ENCODE results near the gene PRSS1. TPM values are rescaled to one million over a fixed set of nuclear protein-coding genes. Genes with fewer than 3 reads are reported as not detected.
"Not testable (repeated sequence)": the region's sequence is repeated elsewhere in the genome, so short reads cannot be mapped to it uniquely, and the experiment has no call there.

Gene PRSS1
- total and polyA plus RNA-seq, 5 experiments from 2014 or later = not detected

DNA sequence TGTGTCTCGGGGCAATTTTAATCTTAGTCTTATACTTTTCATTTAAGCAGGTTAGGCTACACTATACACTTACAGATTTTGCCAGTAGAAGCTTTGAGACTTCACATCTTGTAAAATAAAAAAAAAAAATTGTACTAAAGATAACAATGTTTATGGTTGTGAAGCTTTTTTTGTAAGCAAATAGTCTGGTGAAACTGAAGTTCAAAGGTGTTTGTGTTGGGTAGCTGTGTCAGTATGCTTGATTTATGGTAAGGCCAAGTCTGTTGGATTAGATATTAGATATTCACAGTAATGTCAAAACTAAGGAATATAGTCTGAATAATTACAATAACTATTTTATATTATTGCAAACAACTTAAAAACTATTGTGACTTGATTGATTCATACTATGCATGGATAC, 31.0 kb upstream of the PRSS1 start:
- Mint-ChIP-seq H3K4me1 (peaks cover 5 to 77% (median 48%) of the 10 kb centered on the region in 4 donors), H3K36me3 (no peaks in the 10 kb centered on the region), H3K27ac (peak overlapping the region in 5 of 10 donors; percentile 56 to 93 (median 89)), H3K4me3 (peak overlapping the region in 9 of 10 donors; percentile 50 to 86 (median 66)), H3K27me3 (peaks cover 0 to 2% (median 0%) of the 10 kb centered on the region in 5 donors), H3K9me3 (no peaks in the 10 kb centered on the region)
- no peak for ATAC-seq
- no peak for DNase-seq
- POLR2A ChIA-PET = interaction anchor here (1.1 to 7.4 kb wide), 3 partner anchors 67 to 91 kb away, joined by 5 to 85 read pairs (median 7); no protein-coding TSS in a partner anchor

GRCh38 chr7:142720172-142720773, 29.0 kb upstream of the PRSS1 start:
- Mint-ChIP-seq H3K36me3 (no peaks in the 10 kb centered on the region), H3K9me3 (no peaks in the 10 kb centered on the region), H3K27me3 (peaks cover 0 to 2% (median 0%) of the 10 kb centered on the region in 5 donors), H3K4me3 (peak overlapping the region in 8 of 10 donors; percentile 62 to 88 (median 69)), H3K4me1 (peaks cover 5 to 57% (median 36%) of the 10 kb centered on the region in 4 donors), H3K27ac (peak overlapping the region in 7 of 10 donors; percentile 20 to 91 (median 70))
- POLR2A ChIA-PET = interaction anchor here (1.3 to 1.8 kb wide), 3 partner anchors 68 to 88 kb away, joined by 5 to 9 read pairs (median 9); no protein-coding TSS in a partner anchor
- peak; percentile 52 to 58 for ATAC-seq
- DNase-seq = no peak

GRCh38 chr7:142720986-142721385, 28.3 kb upstream of the PRSS1 start:
- H3K36me3 Mint-ChIP-seq = no peaks in the 10 kb centered on the region
- no peaks in the 10 kb centered on the region for H3K9me3 Mint-ChIP-seq
- no peak for DNase-seq
- peaks cover 5 to 52% (median 32%) of the 10 kb centered on the region in 4 donors for H3K4me1 Mint-ChIP-seq
- peak overlapping the region; percentile 47 to 88 (median 67) for H3K4me3 Mint-ChIP-seq
- POLR2A ChIA-PET = interaction anchor here (1.3 to 1.8 kb wide), 3 partner anchors 67 to 87 kb away, joined by 5 to 9 read pairs (median 9); no protein-coding TSS in a partner anchor
- peaks cover 0 to 2% (median 0%) of the 10 kb centered on the region in 5 donors for H3K27me3 Mint-ChIP-seq
- H3K27ac Mint-ChIP-seq = peak overlapping the region in 7 of 10 donors; percentile 59 to 91 (median 70)
- peak in 1 of 2 donors; percentile 48 for ATAC-seq

GRCh38 chr7:142722248-142722794, 27.0 kb upstream of the PRSS1 start:
- DNase-seq (no peak), ATAC-seq (no peak)
- Mint-ChIP-seq H3K27ac (peak overlapping the region in 9 of 10 donors; percentile 27 to 96 (median 88)), H3K4me3 (peak overlapping the region; percentile 50 to 91 (median 82)), H3K4me1 (peaks cover 2 to 39% (median 21%) of the 10 kb centered on the region in 4 donors), H3K9me3 (no peaks in the 10 kb centered on the region), H3K27me3 (peaks cover 0 to 2% (median 0%) of the 10 kb centered on the region in 5 donors), H3K36me3 (no peaks in the 10 kb centered on the region)
- POLR2A ChIA-PET = no interaction called here

GRCh38 chr7:142733271-142733670, 16.0 kb upstream of the PRSS1 start:
- Mint-ChIP-seq H3K4me3 (no peak overlapping the region), H3K36me3 (no peaks in the 10 kb centered on the region), H3K9me3 (no peaks in the 10 kb centered on the region), H3K27ac (no peak overlapping the region), H3K4me1 (peaks cover 0 to under 1% (median 0%) of the 10 kb centered on the region in 4 donors), H3K27me3 (no peaks in the 10 kb centered on the region)
- POLR2A ChIA-PET = no interaction called here
- ATAC-seq = no peak
- DNase-seq = no peak

DNA sequence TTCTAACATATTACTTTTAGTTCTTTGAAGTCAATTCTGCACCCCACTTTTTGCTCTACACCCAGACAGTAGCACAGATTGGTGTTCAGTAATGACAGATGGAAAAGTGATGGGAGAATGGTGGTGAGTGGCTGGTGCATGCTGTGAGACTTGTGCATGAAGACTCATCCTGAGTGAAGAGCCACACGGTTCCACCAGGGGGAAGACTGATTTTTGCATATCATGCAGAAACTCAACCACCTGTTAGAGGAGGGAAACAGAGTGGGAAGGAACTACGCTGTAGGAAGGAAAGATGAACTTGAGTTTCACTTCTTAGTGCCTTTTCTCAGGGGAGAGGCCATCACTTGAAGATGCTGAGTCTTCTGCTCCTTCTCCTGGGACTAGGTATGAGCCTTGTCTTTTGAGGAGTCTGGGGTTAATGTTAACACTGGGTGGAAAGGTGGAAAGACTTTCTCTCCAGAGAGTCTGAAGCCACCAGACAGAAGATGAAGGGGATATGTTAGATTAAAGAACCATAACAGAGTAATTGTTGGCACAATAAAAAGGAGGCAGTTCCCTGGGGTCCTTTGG, 9.3 kb upstream of the PRSS1 start:
- H3K4me3 Mint-ChIP-seq = peak overlapping the region in 8 of 10 donors; percentile 33 to 75 (median 59)
- no peaks in the 10 kb centered on the region for H3K9me3 Mint-ChIP-seq
- H3K27me3 Mint-ChIP-seq = no peaks in the 10 kb centered on the region
- peaks cover 0 to 28% (median 6%) of the 10 kb centered on the region in 4 donors for H3K4me1 Mint-ChIP-seq
- H3K27ac Mint-ChIP-seq = peak overlapping the region in 6 of 10 donors; percentile 29 to 89 (median 64)
- H3K36me3 Mint-ChIP-seq = no peaks in the 10 kb centered on the region
- DNase-seq (no peak), ATAC-seq (peak; percentile 54 to 60)
- POLR2A ChIA-PET = interaction anchor here (0.9 kb wide), 1 partner anchor 58 kb away, joined by 3 read pairs; no protein-coding TSS in a partner anchor

- Mint-ChIP-seq H3K4me1 (peaks cover 0 to 28% (median 6%) of the 10 kb centered on the region in 4 donors), H3K4me3 (peak overlapping the region in 3 of 10 donors; percentile 50 to 72 (median 68)), H3K36me3 (no peaks in the 10 kb centered on the region), H3K27ac (peak overlapping the region in 1 of 10 donors; percentile 36), H3K27me3 (no peaks in the 10 kb centered on the region), H3K9me3 (no peaks in the 10 kb centered on the region)
- POLR2A ChIA-PET = interaction anchor here (0.9 kb wide), 1 partner anchor 57 kb away, joined by 3 read pairs; no protein-coding TSS in a partner anchor
- DNase-seq (no peak), ATAC-seq (no peak)
These were observed 8.5 kb upstream of the PRSS1 start for GRCh38 chr7:142740786-142741185.

GRCh38 chr7:142741932-142742331, 7.3 kb upstream of the PRSS1 start:
- H3K9me3 Mint-ChIP-seq, H3K4me3 Mint-ChIP-seq, H3K27ac Mint-ChIP-seq, DNase-seq, H3K27me3 Mint-ChIP-seq, POLR2A ChIA-PET, H3K36me3 Mint-ChIP-seq, ATAC-seq: not testable (repeated sequence)
- peaks cover 0 to 28% (median 6%) of the 10 kb centered on the region in 4 donors for H3K4me1 Mint-ChIP-seq

DNA sequence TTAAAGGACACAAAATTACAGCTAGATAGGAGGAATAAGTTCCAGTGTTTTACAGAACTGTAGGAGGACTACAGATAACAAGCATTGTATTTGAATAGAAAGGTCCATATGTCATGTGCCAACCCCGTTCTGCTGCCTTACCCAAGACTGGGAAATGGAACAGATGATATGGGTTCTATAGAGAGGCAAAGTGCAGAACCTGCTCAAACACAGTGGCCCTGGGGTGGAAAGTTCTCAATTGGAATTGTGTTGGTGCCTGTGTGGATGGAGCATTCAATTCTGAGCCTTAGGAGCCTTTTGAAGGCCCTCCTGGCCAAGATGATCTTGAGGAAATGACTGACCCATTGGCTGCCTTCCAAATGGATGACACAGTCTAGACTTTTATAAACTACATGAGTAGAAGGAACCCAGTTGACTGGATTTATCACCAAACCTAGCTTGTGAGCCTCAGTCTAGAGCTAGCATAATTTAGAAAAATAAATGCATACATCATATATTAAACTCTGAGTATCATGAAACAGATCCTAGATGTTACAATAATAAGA, 4.1 kb upstream of the PRSS1 start:
- ATAC-seq (no peak), DNase-seq (no peak)
- no peaks in the 10 kb centered on the region for H3K27me3 Mint-ChIP-seq
- peaks cover 0 to 13% (median 2%) of the 10 kb centered on the region in 4 donors for H3K4me1 Mint-ChIP-seq
- H3K4me3 Mint-ChIP-seq = no peak overlapping the region
- H3K27ac Mint-ChIP-seq = no peak overlapping the region
- POLR2A ChIA-PET = no interaction called here
- no peaks in the 10 kb centered on the region for H3K36me3 Mint-ChIP-seq
- H3K9me3 Mint-ChIP-seq = no peaks in the 10 kb centered on the region

DNA sequence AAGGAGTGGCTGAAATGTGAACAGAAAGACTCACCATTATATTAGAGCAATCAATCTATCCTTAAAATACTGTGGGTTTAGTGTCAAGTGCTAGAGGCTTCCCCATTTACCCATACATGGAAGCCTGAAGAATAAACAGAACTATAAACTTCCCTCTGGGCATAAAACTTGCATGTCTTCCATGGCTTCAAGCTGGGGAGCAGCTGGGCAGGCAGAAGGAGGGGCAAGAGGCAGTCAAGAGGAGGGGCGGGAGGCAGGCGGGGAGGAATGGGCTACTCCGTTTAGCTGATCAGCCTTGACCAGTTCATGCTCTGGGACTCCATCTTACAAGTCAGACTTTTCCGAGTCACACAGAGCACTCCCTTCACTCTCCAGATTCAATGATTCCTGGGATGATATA, 3.5 kb upstream of the PRSS1 start:
- Mint-ChIP-seq H3K4me1 (peaks cover 0 to 7% (median under 1%) of the 10 kb centered on the region in 4 donors), H3K4me3 (no peak overlapping the region), H3K27me3 (no peaks in the 10 kb centered on the region), H3K27ac (no peak overlapping the region), H3K9me3 (no peaks in the 10 kb centered on the region), H3K36me3 (no peaks in the 10 kb centered on the region)
- ATAC-seq (no peak), DNase-seq (no peak)
- POLR2A ChIA-PET = no interaction called here

DNA sequence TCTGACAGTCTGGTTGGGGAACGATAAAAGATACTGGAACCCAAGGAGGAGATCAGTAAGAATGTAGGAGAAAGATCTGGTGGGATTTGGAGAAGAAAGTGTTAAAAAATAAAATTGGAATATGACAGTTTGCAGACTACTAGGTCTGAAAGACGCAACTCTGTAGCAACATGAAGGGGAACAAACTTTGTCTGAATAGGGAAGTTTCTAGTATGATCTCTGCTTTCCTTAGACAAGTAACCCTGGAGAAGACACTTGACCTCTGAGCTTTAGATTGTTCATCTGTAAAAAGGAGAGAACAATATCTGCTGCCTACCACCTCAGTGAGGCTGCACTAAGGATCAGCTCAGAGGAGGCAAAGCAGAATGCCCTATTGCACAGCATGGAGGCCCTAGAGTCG, 3.0 kb upstream of the PRSS1 start:
- Mint-ChIP-seq H3K27ac (no peak overlapping the region), H3K9me3 (no peaks in the 10 kb centered on the region), H3K4me3 (no peak overlapping the region), H3K36me3 (no peaks in the 10 kb centered on the region), H3K4me1 (peaks cover 0 to 5% (median 0%) of the 10 kb centered on the region in 4 donors), H3K27me3 (no peaks in the 10 kb centered on the region)
- POLR2A ChIA-PET = no interaction called here
- DNase-seq (no peak), ATAC-seq (no peak)

DNA sequence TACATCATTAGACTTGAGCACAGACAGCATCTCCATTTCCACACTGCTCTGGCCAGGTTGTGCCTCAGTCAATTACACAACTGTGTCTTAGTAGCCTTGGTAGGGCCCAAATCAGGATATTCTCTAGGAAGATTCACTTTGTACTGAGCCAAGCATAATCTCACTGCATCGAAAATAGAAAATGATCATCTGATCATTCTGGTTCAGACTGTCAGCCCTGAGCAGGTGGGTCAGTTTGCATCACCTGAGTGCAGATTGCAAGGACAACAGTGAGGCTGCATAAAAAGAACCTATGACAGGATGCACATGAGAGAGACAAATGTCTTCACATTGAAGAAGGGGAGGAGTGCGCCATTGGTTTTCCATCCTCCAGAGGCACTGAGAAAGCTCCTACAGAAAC, 862 bp upstream of the PRSS1 start:
- ATAC-seq, H3K9me3 Mint-ChIP-seq, H3K27me3 Mint-ChIP-seq, H3K27ac Mint-ChIP-seq, H3K4me3 Mint-ChIP-seq, H3K4me1 Mint-ChIP-seq, POLR2A ChIA-PET, H3K36me3 Mint-ChIP-seq, DNase-seq: not testable (repeated sequence)

All from naive thymus-derived CD8-positive, alpha-beta T cell (primary cell).